ENCODE results near the gene BEND7. TPM values are rescaled to one million over a fixed set of nuclear protein-coding genes. Genes with fewer than 3 reads are reported as not detected.

The BEND7 gene
- total RNA-seq, 4 donors from 2014 or later, result 10.8 to 27.5 (median 21.5) TPM

GRCh38 chr10:13564576-13564975 is 35.8 kb upstream of the BEND7 start:
- 82 to 89% methylated on average over 3 of the region's 3 CpGs for WGBS, 2 donors
- DNase-seq (ENCODE audit: low spot score in 2 of 2), result no peak
- H3K9me3 ChIP-seq, result peaks cover 0 to 3% (median 0%) of the 10 kb centered on the region in 4 donors

GRCh38 chr10:13563481-13564445 is 34.9 kb upstream of the BEND7 start:
- no peaks in the 10 kb centered on the region for H3K27me3 ChIP-seq
- no peak overlapping the region for H3K4me3 ChIP-seq
- TF ChIP-seq POLR2A (IDR thresholded peaks at IDR 0.05) (no peak), CTCF (IDR thresholded peaks at IDR 0.05) (no peak), EP300 (IDR thresholded peaks at IDR 0.05) (no peak)
- H3K9me3 ChIP-seq, result no peaks in the 10 kb centered on the region
- no peaks in the 10 kb centered on the region for H3K36me3 ChIP-seq
- no peak for DNase-seq (ENCODE audit: low spot score in 2 of 2)
- no peak overlapping the region for H3K27ac ChIP-seq
- 94% methylated on average over 11 of the region's 11 CpGs for WGBS, 2 donors
- no peaks in the 10 kb centered on the region for H3K4me1 ChIP-seq

More at GRCh38 chr10:13564576-13564975, 35.8 kb upstream of the BEND7 start:
- Histone ChIP-seq H3K36me3 (no peaks in the 10 kb centered on the region), H3K4me3 (no peak overlapping the region), H3K27ac (no peak overlapping the region), H3K27me3 (no peaks in the 10 kb centered on the region), H3K4me1 (no peaks in the 10 kb centered on the region)
- TF ChIP-seq CTCF (IDR thresholded peaks at IDR 0.05), result no peak
- no peak for TF ChIP-seq EP300 (IDR thresholded peaks at IDR 0.05)
- TF ChIP-seq POLR2A (IDR thresholded peaks at IDR 0.05), result no peak

- Histone ChIP-seq H3K27me3 (no peaks in the 10 kb centered on the region), H3K9me3 (no peaks in the 10 kb centered on the region), H3K4me1 (no peaks in the 10 kb centered on the region), H3K27ac (no peak overlapping the region), H3K4me3 (no peak overlapping the region), H3K36me3 (no peaks in the 10 kb centered on the region)
- no peak for DNase-seq (ENCODE audit: low spot score in 2 of 2)
- no peak for TF ChIP-seq POLR2A (IDR thresholded peaks at IDR 0.05)
- TF ChIP-seq CTCF (IDR thresholded peaks at IDR 0.05), result no peak
- no peak for TF ChIP-seq EP300 (IDR thresholded peaks at IDR 0.05)
These were observed 31.8 kb upstream of the BEND7 start for GRCh38 chr10:13560597-13560996.

- Histone ChIP-seq H3K27me3 (no peaks in the 10 kb centered on the region), H3K36me3 (no peaks in the 10 kb centered on the region), H3K4me3 (no peak overlapping the region), H3K27ac (no peak overlapping the region), H3K9me3 (no peaks in the 10 kb centered on the region), H3K4me1 (no peaks in the 10 kb centered on the region)
- DNase-seq (ENCODE audit: low spot score in 2 of 2), result no peak
- WGBS, 2 donors, result 67 to 76% methylated on average over 2 of the region's 2 CpGs
- no peak for TF ChIP-seq CTCF (IDR thresholded peaks at IDR 0.05)
- no peak for TF ChIP-seq EP300 (IDR thresholded peaks at IDR 0.05)
- no peak for TF ChIP-seq POLR2A (IDR thresholded peaks at IDR 0.05)
These were observed 30.4 kb upstream of the BEND7 start for GRCh38 chr10:13559124-13559700.
